CD4-positive, alpha-beta T cell treated with Interleukin-2 at 100 ng/mL for 4 hours (primary cell): ENCODE measurements around the gene IGF2BP2.

ENCODE experiments used
- DNase-seq: peaks from one replicate; pipeline ENCODE4 v3.0.0-alpha.2; 2020; ENCODE audit warnings: low spot score

IGF2BP2 gene

GRCh38 chr3:185764163-185764979 lies 60.5 kb downstream of the IGF2BP2 start:
- DNase-seq: no peak

GRCh38 chr3:185763347-185764005 lies 61.4 kb downstream of the IGF2BP2 start:
- no peak for DNase-seq

GRCh38 chr3:185760550-185760949 lies 64.3 kb downstream of the IGF2BP2 start:
- no peak for DNase-seq

- DNase-seq: no peak
These were observed 64.8 kb downstream of the IGF2BP2 start for GRCh38 chr3:185760088-185760487.

GRCh38 chr3:185759512-185759911 lies 65.3 kb downstream of the IGF2BP2 start:
- no peak for DNase-seq

GRCh38 chr3:185758912-185759311 lies 65.9 kb downstream of the IGF2BP2 start:
- DNase-seq: no peak

- no peak for DNase-seq
These were observed 67.7 kb downstream of the IGF2BP2 start for GRCh38 chr3:185757176-185757575.

- no peak for DNase-seq
These were observed 68.4 kb downstream of the IGF2BP2 start for GRCh38 chr3:185756477-185756876.

- DNase-seq: no peak
These were observed 69.9 kb downstream of the IGF2BP2 start for GRCh38 chr3:185754920-185755319.

GRCh38 chr3:185753354-185753753 lies 71.5 kb downstream of the IGF2BP2 start:
- DNase-seq: no peak

GRCh38 chr3:185750702-185751101 lies 74.1 kb downstream of the IGF2BP2 start:
- no peak for DNase-seq

GRCh38 chr3:185750015-185750414 lies 74.8 kb downstream of the IGF2BP2 start:
- no peak for DNase-seq

- DNase-seq: no peak
These were observed 78.4 kb downstream of the IGF2BP2 start for GRCh38 chr3:185746470-185746869.

- no peak for DNase-seq
These were observed 79.6 kb downstream of the IGF2BP2 start for GRCh38 chr3:185744997-185745843.

GRCh38 chr3:185741586-185741985 lies 83.3 kb downstream of the IGF2BP2 start:
- no peak for DNase-seq

GRCh38 chr3:185740133-185740532 lies 84.7 kb downstream of the IGF2BP2 start:
- DNase-seq: no peak

GRCh38 chr3:185739264-185739701 lies 85.6 kb downstream of the IGF2BP2 start:
- DNase-seq: no peak

GRCh38 chr3:185737740-185738680 lies 86.8 kb downstream of the IGF2BP2 start:
- no peak for DNase-seq

GRCh38 chr3:185737020-185737419 lies 87.8 kb downstream of the IGF2BP2 start:
- DNase-seq: no peak

- no peak for DNase-seq
These were observed 90.1 kb downstream of the IGF2BP2 start for GRCh38 chr3:185734725-185735096.

GRCh38 chr3:185733980-185734724 lies 90.7 kb downstream of the IGF2BP2 start:
- no peak for DNase-seq
